Natural killer cell treated with Interleukin-12 subunit alpha and Interleukin-12 subunit beta and Interleukin-15 and Interleukin-18, amount 100 ng/mL, for 72 hours (primary cell): ENCODE measurements around the gene ESCO1. TPM values are rescaled to one million over a fixed set of nuclear protein-coding genes. Genes with fewer than 3 reads are reported as not detected.
A peak's percentile ranks its signal among the peaks of the same experiment; 100 is the strongest.

Source experiments
- ATAC-seq, 2 donors: fragments of 150-1000 bp; cut with Tn5 transposase in 1 of 2; sonication (Bioruptor Pico), chemical (Tn5 transposase) in 1 of 2; 2 replicates each; pipeline ENCODE4 v1.10.0; 2021
- DNase-seq: peaks from one replicate; pipeline ENCODE4 v3.0.0; 2022; ENCODE audit warnings: low spot score
- H3K27ac Mint-ChIP-seq, 2 donors: 1 replicate in 1 of 2; 2 replicates in 1 of 2; pipeline ENCODE4 v1.8.0; 2022; ENCODE audit warnings: mixed read lengths in 2 of 2, mild to moderate bottlenecking in 1 of 2, moderate library complexity in 1 of 2
- H3K27me3 Mint-ChIP-seq, 2 donors: 1 replicate in 1 of 2; 2 replicates in 1 of 2; pipeline ENCODE4 v1.8.0; 2022; ENCODE audit warnings: mixed read lengths in 2 of 2
- H3K36me3 Mint-ChIP-seq: one replicate; pipeline ENCODE4 v1.8.0; 2022; ENCODE audit warnings: mixed read lengths
- H3K4me1 Mint-ChIP-seq, 2 donors: 1 replicate in 1 of 2; 2 replicates in 1 of 2; pipeline ENCODE4 v1.8.0; 2022; ENCODE audit warnings: low read depth in 2 of 2, mixed read lengths in 2 of 2, mild to moderate bottlenecking in 1 of 2
- H3K4me3 Mint-ChIP-seq: one replicate; pipeline ENCODE4 v1.8.0; 2022; ENCODE audit warnings: mixed read lengths
- H3K9me3 Mint-ChIP-seq: 2 replicates; pipeline ENCODE4 v1.8.0; 2022; ENCODE audit warnings: mixed read lengths
- total RNA-seq, 2 donors: library from RNA; stranded (reverse); gene quantifications; one replicate each; pipeline ENCODE4 v1.2.3, GENCODE V29; 2022

Gene ESCO1
- total RNA-seq, 2 donors from 2014 or later = 20.7 to 29.6 TPM

GRCh38 chr18:21546423-21546822 is 54.1 kb downstream of the ESCO1 start:
- peaks cover 0 to 7% of the 10 kb centered on the region in 2 donors for H3K4me1 Mint-ChIP-seq
- no peaks in the 10 kb centered on the region for H3K9me3 Mint-ChIP-seq
- H3K27ac Mint-ChIP-seq = no peak overlapping the region
- DNase-seq = no peak
- H3K4me3 Mint-ChIP-seq = no peak overlapping the region
- ATAC-seq = no peak
- no peaks in the 10 kb centered on the region for H3K27me3 Mint-ChIP-seq
- peaks cover 6% of the 10 kb centered on the region for H3K36me3 Mint-ChIP-seq

DNA sequence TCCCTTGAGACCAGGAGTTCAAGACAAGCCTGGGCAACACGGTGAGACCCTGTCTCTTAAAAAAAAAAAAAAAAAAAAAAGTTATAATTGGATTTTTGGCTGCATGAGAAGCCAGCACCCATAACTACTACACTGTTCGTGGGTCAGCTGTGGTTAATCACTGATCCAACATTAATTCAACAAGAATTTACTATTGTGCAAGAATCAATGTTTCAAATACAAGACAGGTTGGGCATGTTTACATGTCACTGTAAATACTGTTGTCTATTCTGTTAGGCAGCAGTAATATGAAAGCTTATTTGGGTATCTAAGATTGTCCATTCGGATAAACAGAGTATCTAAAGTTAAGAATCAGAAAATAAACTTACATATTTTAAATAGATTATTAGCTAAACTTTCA is 62.3 kb downstream of the ESCO1 start:
- Mint-ChIP-seq H3K36me3 (peaks cover 6% of the 10 kb centered on the region), H3K27ac (no peak overlapping the region), H3K4me3 (no peak overlapping the region), H3K4me1 (peaks cover 0 to 4% of the 10 kb centered on the region in 2 donors), H3K27me3 (no peaks in the 10 kb centered on the region), H3K9me3 (no peaks in the 10 kb centered on the region)
- DNase-seq = no peak
- no peak for ATAC-seq

DNA sequence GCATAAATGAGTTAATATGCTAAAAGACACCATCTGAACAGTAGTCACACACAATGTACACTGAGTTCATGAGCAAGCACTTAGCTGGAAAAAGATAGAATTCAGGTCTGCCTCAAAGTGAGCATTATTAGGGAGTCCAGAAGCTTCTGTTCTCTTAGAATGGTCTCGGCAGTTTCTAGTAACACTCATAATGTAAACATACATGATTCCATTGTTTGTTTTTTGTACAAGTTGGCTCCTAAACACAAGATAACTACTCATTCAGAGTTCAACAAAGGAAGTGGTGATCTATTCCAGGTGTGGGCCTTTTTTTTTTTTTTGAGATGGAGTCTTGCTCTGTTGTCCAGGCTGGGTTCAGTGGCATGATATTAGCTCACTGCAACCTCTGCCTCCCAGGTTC is 66.2 kb downstream of the ESCO1 start:
- Mint-ChIP-seq H3K36me3 (peaks cover 6% of the 10 kb centered on the region), H3K9me3 (no peaks in the 10 kb centered on the region), H3K4me3 (no peak overlapping the region), H3K4me1 (no peaks in the 10 kb centered on the region), H3K27ac (no peak overlapping the region), H3K27me3 (no peaks in the 10 kb centered on the region)
- ATAC-seq (no peak), DNase-seq (no peak)

- Mint-ChIP-seq H3K36me3 (peaks cover 10% of the 10 kb centered on the region), H3K27ac (no peak overlapping the region), H3K4me1 (peaks cover 0 to 8% of the 10 kb centered on the region in 2 donors), H3K4me3 (no peak overlapping the region), H3K27me3 (no peaks in the 10 kb centered on the region), H3K9me3 (no peaks in the 10 kb centered on the region)
- ATAC-seq (no peak), DNase-seq (no peak)
Measured at GRCh38 chr18:21526463-21526862, 74.0 kb downstream of the ESCO1 start.

GRCh38 chr18:21525916-21526315 is 74.6 kb downstream of the ESCO1 start:
- H3K4me1 Mint-ChIP-seq = peaks cover 0 to 8% of the 10 kb centered on the region in 2 donors
- DNase-seq (no peak), ATAC-seq (no peak)
- no peak overlapping the region for H3K27ac Mint-ChIP-seq
- H3K36me3 Mint-ChIP-seq = peaks cover 10% of the 10 kb centered on the region
- no peak overlapping the region for H3K4me3 Mint-ChIP-seq
- H3K27me3 Mint-ChIP-seq = no peaks in the 10 kb centered on the region
- H3K9me3 Mint-ChIP-seq = no peaks in the 10 kb centered on the region

GRCh38 chr18:21522530-21522929 is 78.0 kb downstream of the ESCO1 start:
- Mint-ChIP-seq H3K4me3 (no peak overlapping the region), H3K27me3 (no peaks in the 10 kb centered on the region), H3K4me1 (peaks cover 0 to 7% of the 10 kb centered on the region in 2 donors), H3K27ac (no peak overlapping the region), H3K9me3 (no peaks in the 10 kb centered on the region), H3K36me3 (peaks cover 7% of the 10 kb centered on the region)
- DNase-seq (no peak), ATAC-seq (no peak)

DNA sequence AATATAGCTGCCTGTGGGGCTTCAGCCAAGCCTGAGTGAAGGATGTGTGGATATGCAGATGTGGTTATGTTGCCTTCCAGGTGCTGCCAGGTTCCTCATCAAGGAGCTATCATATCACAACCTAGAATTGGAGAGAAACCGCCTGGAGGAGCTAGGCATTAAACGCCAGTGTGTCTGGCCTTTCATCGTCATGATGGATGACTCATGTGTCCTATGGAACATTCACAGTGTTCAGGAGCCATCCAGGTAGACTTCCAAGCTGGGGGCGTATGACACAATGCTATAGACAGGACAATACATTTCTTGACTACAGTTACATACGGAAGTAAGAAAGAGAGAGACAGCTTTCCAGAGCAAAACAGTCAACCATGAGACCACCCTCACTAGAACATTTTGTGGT is 86.8 kb downstream of the ESCO1 start:
- no peak for ATAC-seq
- no peaks in the 10 kb centered on the region for H3K4me1 Mint-ChIP-seq

DNA sequence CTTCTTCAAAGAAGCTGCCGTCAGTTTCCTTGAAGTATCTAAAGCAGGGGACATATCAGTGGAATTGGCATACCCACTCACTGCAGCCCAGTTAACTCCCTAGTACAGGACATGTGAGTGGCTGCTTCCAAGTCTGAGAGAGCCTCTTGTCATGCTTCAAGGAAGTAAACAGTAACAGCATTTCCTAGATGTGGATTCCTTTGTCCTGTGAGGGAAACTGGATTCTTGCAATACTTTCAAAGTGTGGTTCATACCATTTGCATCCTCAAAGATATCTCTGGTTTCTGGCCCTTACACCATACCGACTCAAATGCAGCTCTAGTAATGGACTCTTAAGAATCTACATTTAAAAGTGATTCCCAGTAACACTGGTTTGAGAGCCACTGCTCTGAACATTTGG is 87.2 kb downstream of the ESCO1 start:
- H3K36me3 Mint-ChIP-seq = peaks cover 14% of the 10 kb centered on the region
- H3K4me1 Mint-ChIP-seq = no peaks in the 10 kb centered on the region
- H3K9me3 Mint-ChIP-seq = no peaks in the 10 kb centered on the region
- no peak for ATAC-seq
- no peak for DNase-seq
- H3K27ac Mint-ChIP-seq = no peak overlapping the region
- H3K27me3 Mint-ChIP-seq = no peaks in the 10 kb centered on the region
- H3K4me3 Mint-ChIP-seq = no peak overlapping the region

More for the DNA sequence above, 86.8 kb downstream of the ESCO1 start:
- H3K36me3 Mint-ChIP-seq = peaks cover 14% of the 10 kb centered on the region
- no peak overlapping the region for H3K27ac Mint-ChIP-seq
- H3K4me3 Mint-ChIP-seq = no peak overlapping the region
- no peaks in the 10 kb centered on the region for H3K9me3 Mint-ChIP-seq
- no peaks in the 10 kb centered on the region for H3K27me3 Mint-ChIP-seq
- no peak for DNase-seq

DNA sequence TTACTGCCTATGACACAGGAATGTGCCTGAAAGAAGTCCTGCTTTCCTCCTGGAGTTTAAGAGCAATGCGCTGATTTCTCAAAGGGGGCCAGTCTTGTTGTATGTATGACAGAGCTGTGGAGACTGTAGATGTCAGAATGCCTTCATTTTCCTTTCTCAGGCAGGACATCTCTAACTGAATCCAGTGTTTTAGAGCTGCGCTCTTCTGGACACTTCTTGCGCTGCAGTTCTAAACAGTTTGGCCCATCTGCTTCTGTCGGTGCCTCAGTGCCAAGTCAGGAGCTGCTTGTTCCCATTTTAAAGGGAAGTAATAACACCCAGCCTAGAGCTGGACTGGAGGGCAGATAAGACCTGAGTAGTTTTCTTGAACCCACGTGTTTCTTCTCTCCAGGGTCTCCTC is 91.4 kb downstream of the ESCO1 start:
- no peaks in the 10 kb centered on the region for H3K4me1 Mint-ChIP-seq
- H3K27me3 Mint-ChIP-seq = no peaks in the 10 kb centered on the region
- H3K4me3 Mint-ChIP-seq = no peak overlapping the region
- DNase-seq (no peak), ATAC-seq (no peak)
- peaks cover 14% of the 10 kb centered on the region for H3K36me3 Mint-ChIP-seq
- H3K27ac Mint-ChIP-seq = no peak overlapping the region
- H3K9me3 Mint-ChIP-seq = no peaks in the 10 kb centered on the region

- Mint-ChIP-seq H3K4me1 (no peaks in the 10 kb centered on the region), H3K4me3 (no peak overlapping the region), H3K27me3 (no peaks in the 10 kb centered on the region), H3K36me3 (peaks cover 6% of the 10 kb centered on the region), H3K27ac (no peak overlapping the region), H3K9me3 (no peaks in the 10 kb centered on the region)
- ATAC-seq (no peak), DNase-seq (no peak)
Measured at GRCh38 chr18:21507913-21508701, 92.4 kb downstream of the ESCO1 start.

- ATAC-seq (no peak), DNase-seq (no peak)
- H3K9me3 Mint-ChIP-seq = no peaks in the 10 kb centered on the region
- no peak overlapping the region for H3K4me3 Mint-ChIP-seq
- no peak overlapping the region for H3K27ac Mint-ChIP-seq
- no peaks in the 10 kb centered on the region for H3K27me3 Mint-ChIP-seq
- peaks cover 4% of the 10 kb centered on the region in 2 donors for H3K4me1 Mint-ChIP-seq
- H3K36me3 Mint-ChIP-seq = no peaks in the 10 kb centered on the region
Measured at GRCh38 chr18:21502661-21503060, 97.8 kb downstream of the ESCO1 start.

DNA sequence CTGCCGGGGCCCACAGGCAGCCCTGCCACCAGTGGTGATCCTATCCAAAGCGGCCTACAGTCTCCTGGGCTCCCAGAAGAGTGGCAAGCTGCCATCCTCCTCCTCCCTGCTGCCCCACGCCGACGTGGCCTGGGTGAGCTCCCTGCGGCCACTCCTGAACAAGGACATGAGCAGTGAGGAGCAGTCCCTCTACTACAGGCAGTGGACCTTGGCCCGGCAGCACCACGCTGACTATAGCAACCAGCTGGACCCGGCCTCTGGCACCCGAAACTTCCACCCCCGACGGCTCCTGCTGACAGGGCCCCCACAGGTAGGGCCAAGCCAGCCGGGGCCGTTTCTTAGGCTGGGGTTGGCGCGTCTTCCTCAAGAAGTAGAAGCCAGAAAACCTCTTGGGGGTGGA is 100.5 kb downstream of the ESCO1 start:
- peaks cover 4% of the 10 kb centered on the region in 2 donors for H3K4me1 Mint-ChIP-seq
- H3K36me3 Mint-ChIP-seq = no peaks in the 10 kb centered on the region
- DNase-seq (no peak), ATAC-seq (peak in 1 of 2 donors; percentile 34)
- H3K4me3 Mint-ChIP-seq = no peak overlapping the region
- no peaks in the 10 kb centered on the region for H3K9me3 Mint-ChIP-seq
- peaks cover 0 to 2% of the 10 kb centered on the region in 2 donors for H3K27me3 Mint-ChIP-seq
- no peak overlapping the region for H3K27ac Mint-ChIP-seq

- Mint-ChIP-seq H3K4me3 (no peak overlapping the region), H3K27me3 (peaks cover 0 to 6% of the 10 kb centered on the region in 2 donors), H3K9me3 (no peaks in the 10 kb centered on the region), H3K36me3 (no peaks in the 10 kb centered on the region), H3K4me1 (no peaks in the 10 kb centered on the region), H3K27ac (no peak overlapping the region)
- no peak for ATAC-seq
- no peak for DNase-seq
Measured at GRCh38 chr18:21496277-21496835, 104.1 kb downstream of the ESCO1 start.

GRCh38 chr18:21490748-21491147 is 109.8 kb downstream of the ESCO1 start:
- DNase-seq = no peak
- Mint-ChIP-seq H3K4me1 (no peaks in the 10 kb centered on the region), H3K27ac (no peak overlapping the region), H3K27me3 (peaks cover 0 to 6% of the 10 kb centered on the region in 2 donors), H3K36me3 (no peaks in the 10 kb centered on the region), H3K4me3 (no peak overlapping the region), H3K9me3 (no peaks in the 10 kb centered on the region)
- ATAC-seq = no peak
